Sigmoid colon (tissue), 7 donors: Measurements from ENCODE around the gene ETV3. TPM values are rescaled to one million over a fixed set of nuclear protein-coding genes. Genes with fewer than 3 reads are reported as not detected.

Source experiments
- DNase-seq: peaks from one replicate; pipeline ENCODE4 v3.0.0-alpha.2; 2019
- H3K27ac ChIP-seq, 4 donors: fragments of 200-600 bp; sonication (generic); one replicate each; pipeline ENCODE4 v1.5.1; 2016 to 2019; ENCODE audit warnings: mild to moderate bottlenecking in 1 of 4
- H3K27me3 ChIP-seq, 3 donors: fragments of 200-600 bp; sonication (generic); one replicate each; pipeline ENCODE4 v1.5.1; 2019; ENCODE audit warnings: mild to moderate bottlenecking in 1 of 3
- H3K36me3 ChIP-seq, 4 donors: fragments of 200-600 bp; sonication (generic); one replicate each; pipeline ENCODE4 v1.5.1; 2016 to 2019
- H3K4me1 ChIP-seq, 4 donors: fragments of 200-600 bp; sonication (generic); one replicate each; pipeline ENCODE4 v1.5.1; 2017 to 2019
- H3K4me3 ChIP-seq, 4 donors: fragments of 200-600 bp; sonication (generic); one replicate each; pipeline ENCODE4 v1.5.1; 2017 to 2019; ENCODE audit warnings: mild to moderate bottlenecking in 2 of 4, moderate library complexity in 1 of 4
- H3K9me3 ChIP-seq, 4 donors: fragments of 200-600 bp in 3 of 4; sonication (generic) in 3 of 4; one replicate each; pipeline versions ENCODE4 v1.5.1 to v1.6.1; 2013 to 2019
- CTCF ChIP-seq, 4 experiments: fragments of 450-650 bp in 3 of 4; fragments of 200-600 bp in 1 of 4; IDR thresholded peaks; one replicate each; pipeline ENCODE4 v1.5.1; 2016 to 2019; ENCODE audit warnings: antibody characterized with exemption in 4 of 4, mild to moderate bottlenecking in 3 of 4, moderate library complexity in 2 of 4
- EP300 ChIP-seq, 4 donors: sonication (generic); formaldehyde crosslinking; IDR thresholded peaks; one replicate each; pipeline ENCODE4 v1.6.1; 2017; ENCODE audit warnings: antibody characterized with exemption in 4 of 4
- POLR2A ChIP-seq, 2 donors: fragments of 450-650 bp; IDR thresholded peaks; one replicate each; pipeline ENCODE4 v1.6.1; 2016; ENCODE audit warnings: antibody characterized with exemption in 2 of 2, mild to moderate bottlenecking in 2 of 2, moderate library complexity in 2 of 2
- POLR2AphosphoS5 ChIP-seq, 4 donors: sonication (generic); formaldehyde crosslinking; IDR thresholded peaks; one replicate each; pipeline ENCODE4 v1.6.1; 2017; ENCODE audit warnings: antibody characterized with exemption in 4 of 4
- WGBS, 2 donors: extraction: QIAGEN DNeasy Blood & Tissue Kit; methylation state at CpG; one replicate each; pipeline ENCODE4 v1.1.7; 2013; 5-methylcytosine and 5-hydroxymethylcytosine counted together
- intact Hi-C: fragments of 100-400 bp; cut with DNase I; formaldehyde crosslinking; loops from one replicate; pipeline ENCODE4 v1.15.1; 2023
- polyA plus RNA-seq, 3 donors: library from polyadenylated mRNA; stranded (reverse); fragments of 200-250 nt; gene quantifications; one replicate each; pipeline ENCODE4 v1.2.3, GENCODE V29; 2013
- total RNA-seq, 4 donors: library from RNA; depleted of rRNA; stranded (reverse); fragments of >200 nt; gene quantifications; one replicate each; pipeline ENCODE4 v1.1.0, GENCODE V29; 2016
- donor health status: healthy with polysubstance abuse.
- donor health status: Bipolar disorder and iron deficiency.
- donor health status: healthy.

ETV3 gene
- total and polyA plus RNA-seq, 7 donors, result 6.6 to 20.2 (median 14.1) TPM

GRCh38 chr1:157134442-157134841 is 3.8 kb downstream of the ETV3 start:
- no peak for DNase-seq
- peaks cover 33 to 67% (median 44%) of the 10 kb centered on the region in 4 donors for H3K36me3 ChIP-seq
- intact Hi-C loops, result loop anchor here (10.0 kb wide), 1 partner anchor 940 kb away; the partner anchor contains the start of gene SLC25A44
- H3K4me1 ChIP-seq, result peaks cover 0 to 27% (median 22%) of the 10 kb centered on the region in 4 donors
- no peaks in the 10 kb centered on the region for H3K9me3 ChIP-seq
- no peaks in the 10 kb centered on the region for H3K27me3 ChIP-seq
- no peak for TF ChIP-seq EP300 (IDR thresholded peaks at IDR 0.05)
- TF ChIP-seq POLR2AphosphoS5 (IDR thresholded peaks at IDR 0.05), result no peak
- no peak for TF ChIP-seq CTCF (IDR thresholded peaks at IDR 0.05)
- TF ChIP-seq POLR2A (IDR thresholded peaks at IDR 0.05), result no peak
- H3K27ac ChIP-seq, result no peak overlapping the region
- WGBS, 2 donors, result 92 to 93% methylated on average over 4 of the region's 4 CpGs
- H3K4me3 ChIP-seq, result no peak overlapping the region

GRCh38 chr1:157133426-157133825 is 4.8 kb downstream of the ETV3 start:
- 55 to 82% methylated on average over 2 of the region's 2 CpGs for WGBS, 2 donors
- Histone ChIP-seq H3K9me3 (no peaks in the 10 kb centered on the region), H3K4me3 (no peak overlapping the region), H3K27ac (no peak overlapping the region), H3K36me3 (peaks cover 33 to 77% (median 46%) of the 10 kb centered on the region in 4 donors), H3K27me3 (no peaks in the 10 kb centered on the region), H3K4me1 (peaks cover 0 to 22% (median 18%) of the 10 kb centered on the region in 4 donors)
- TF ChIP-seq POLR2A (IDR thresholded peaks at IDR 0.05) (no peak), EP300 (IDR thresholded peaks at IDR 0.05) (no peak), POLR2AphosphoS5 (IDR thresholded peaks at IDR 0.05) (no peak), CTCF (IDR thresholded peaks at IDR 0.05) (no peak)
- intact Hi-C loops, result loop anchor here (10.0 kb wide), 1 partner anchor 939 kb away; the partner anchor contains the start of gene SLC25A44
- no peak for DNase-seq

- peaks cover 33 to 84% (median 50%) of the 10 kb centered on the region in 4 donors for H3K36me3 ChIP-seq
- no peak for TF ChIP-seq EP300 (IDR thresholded peaks at IDR 0.05)
- no peak for TF ChIP-seq POLR2AphosphoS5 (IDR thresholded peaks at IDR 0.05)
- TF ChIP-seq POLR2A (IDR thresholded peaks at IDR 0.05), result no peak
- TF ChIP-seq CTCF (IDR thresholded peaks at IDR 0.05), result no peak
These were observed 5.5 kb downstream of the ETV3 start for GRCh38 chr1:157132616-157133167.

GRCh38 chr1:157132111-157132510 is 6.1 kb downstream of the ETV3 start:
- no peak for TF ChIP-seq POLR2AphosphoS5 (IDR thresholded peaks at IDR 0.05)
- no peak for TF ChIP-seq POLR2A (IDR thresholded peaks at IDR 0.05)
- no peak for TF ChIP-seq EP300 (IDR thresholded peaks at IDR 0.05)
- no peak for TF ChIP-seq CTCF (IDR thresholded peaks at IDR 0.05)
- WGBS, 2 donors, result 92 to 93% methylated on average over 5 of the region's 5 CpGs
- Histone ChIP-seq H3K27ac (no peak overlapping the region), H3K4me1 (peaks cover 0 to 15% (median 13%) of the 10 kb centered on the region in 4 donors), H3K4me3 (no peak overlapping the region), H3K9me3 (no peaks in the 10 kb centered on the region), H3K36me3 (peaks cover 33 to 90% (median 51%) of the 10 kb centered on the region in 4 donors), H3K27me3 (no peaks in the 10 kb centered on the region)
- no peak for DNase-seq
- intact Hi-C loops, result loop anchor here (10.0 kb wide), 1 partner anchor 937 kb away; the partner anchor contains the start of gene SLC25A44

More at GRCh38 chr1:157132616-157133167, 5.5 kb downstream of the ETV3 start:
- Histone ChIP-seq H3K27ac (no peak overlapping the region), H3K4me3 (no peak overlapping the region), H3K27me3 (no peaks in the 10 kb centered on the region), H3K9me3 (no peaks in the 10 kb centered on the region), H3K4me1 (peaks cover 0 to 20% (median 18%) of the 10 kb centered on the region in 4 donors)
- WGBS, 2 donors, result 72 to 85% methylated on average over 2 of the region's 2 CpGs
- DNase-seq, result no peak
- intact Hi-C loops, result loop anchor here (10.0 kb wide), 1 partner anchor 938 kb away; the partner anchor contains the start of gene SLC25A44
